Stimulated activated naive CD8-positive, alpha-beta T cell treated with anti-CD3 and anti-CD28 coated beads, Interleukin-15, amount 100 ng/mL, for 72 hours (primary cell): ENCODE results near the gene WIZ.
A peak's percentile ranks its signal among the peaks of the same experiment; 100 is the strongest.

Experiments
- ATAC-seq: fragments of 150-1000 bp; cut with Tn5 transposase; 2 replicates; pipeline ENCODE4 v1.10.0; 2021; ENCODE audit warnings: mild to moderate bottlenecking, moderate library complexity
- DNase-seq, 2 donors: peaks; one replicate each; pipeline ENCODE4 v3.0.0; 2021 to 2022
- H3K27ac Mint-ChIP-seq, 2 donors: one replicate each; pipeline ENCODE4 v1.8.0; 2022; ENCODE audit warnings: mild to moderate bottlenecking in 2 of 2, mixed read lengths in 2 of 2, moderate library complexity in 2 of 2
- H3K27me3 Mint-ChIP-seq: one replicate; pipeline ENCODE4 v1.8.0; 2022; ENCODE audit warnings: mixed read lengths
- H3K4me1 Mint-ChIP-seq: one replicate; pipeline ENCODE4 v1.8.0; 2022; ENCODE audit warnings: mild to moderate bottlenecking, mixed read lengths
- H3K4me3 Mint-ChIP-seq, 2 donors: one replicate each; pipeline ENCODE4 v1.8.0; 2022; ENCODE audit warnings: mild to moderate bottlenecking in 2 of 2, mixed read lengths in 2 of 2, moderate library complexity in 1 of 2
- H3K9me3 Mint-ChIP-seq, 2 donors: one replicate each; pipeline ENCODE4 v1.8.0; 2022; ENCODE audit warnings: mixed read lengths in 2 of 2

Gene WIZ

GRCh38 chr19:15430526-15431120, 19.1 kb downstream of the WIZ start:
- no peak for ATAC-seq
- H3K9me3 Mint-ChIP-seq = no peaks in the 10 kb centered on the region
- H3K4me3 Mint-ChIP-seq = peak overlapping the region; percentile 89 to 94
- DNase-seq = no peak
- H3K27me3 Mint-ChIP-seq = no peaks in the 10 kb centered on the region
- peaks cover 46% of the 10 kb centered on the region for H3K4me1 Mint-ChIP-seq
- no peak overlapping the region for H3K27ac Mint-ChIP-seq

GRCh38 chr19:15429825-15430467, 19.8 kb downstream of the WIZ start:
- Mint-ChIP-seq H3K27ac (no peak overlapping the region), H3K27me3 (no peaks in the 10 kb centered on the region), H3K4me1 (peaks cover 46% of the 10 kb centered on the region), H3K4me3 (peak overlapping the region in 1 of 2 donors; percentile 94), H3K9me3 (no peaks in the 10 kb centered on the region)
- no peak for DNase-seq
- ATAC-seq = no peak

GRCh38 chr19:15428956-15429824, 20.6 kb downstream of the WIZ start:
- H3K4me3 Mint-ChIP-seq = no peak overlapping the region
- DNase-seq (no peak), ATAC-seq (no peak)
- H3K4me1 Mint-ChIP-seq = peaks cover 46% of the 10 kb centered on the region
- no peaks in the 10 kb centered on the region for H3K9me3 Mint-ChIP-seq
- H3K27me3 Mint-ChIP-seq = no peaks in the 10 kb centered on the region
- H3K27ac Mint-ChIP-seq = no peak overlapping the region

- no peak for DNase-seq
- no peak for ATAC-seq
- no peak overlapping the region for H3K4me3 Mint-ChIP-seq
- no peaks in the 10 kb centered on the region for H3K27me3 Mint-ChIP-seq
- H3K4me1 Mint-ChIP-seq = peaks cover 40% of the 10 kb centered on the region
- H3K9me3 Mint-ChIP-seq = peaks cover 0 to 8% of the 10 kb centered on the region in 2 donors
- H3K27ac Mint-ChIP-seq = no peak overlapping the region
Measured at GRCh38 chr19:15427991-15428471, 21.7 kb downstream of the WIZ start.

- H3K27ac Mint-ChIP-seq = peak overlapping the region; percentile 15 to 20
- DNase-seq (no peak), ATAC-seq (no peak)
- peaks cover 0 to 12% of the 10 kb centered on the region in 2 donors for H3K9me3 Mint-ChIP-seq
- H3K4me1 Mint-ChIP-seq = peaks cover 37% of the 10 kb centered on the region
- no peak overlapping the region for H3K4me3 Mint-ChIP-seq
- H3K27me3 Mint-ChIP-seq = no peaks in the 10 kb centered on the region
Measured at GRCh38 chr19:15427350-15427700, 22.4 kb downstream of the WIZ start.

GRCh38 chr19:15426485-15427349, 23.0 kb downstream of the WIZ start:
- Mint-ChIP-seq H3K9me3 (peaks cover 0 to 12% of the 10 kb centered on the region in 2 donors), H3K27ac (peak overlapping the region in 1 of 2 donors; percentile 92), H3K27me3 (no peaks in the 10 kb centered on the region), H3K4me1 (peaks cover 34% of the 10 kb centered on the region), H3K4me3 (no peak overlapping the region)
- ATAC-seq (no peak), DNase-seq (no peak)

GRCh38 chr19:15425321-15425950, 24.3 kb downstream of the WIZ start:
- ATAC-seq = no peak
- no peak for DNase-seq
- H3K9me3 Mint-ChIP-seq = peaks cover 0 to 12% of the 10 kb centered on the region in 2 donors
- H3K27ac Mint-ChIP-seq = no peak overlapping the region
- no peaks in the 10 kb centered on the region for H3K27me3 Mint-ChIP-seq
- peaks cover 21% of the 10 kb centered on the region for H3K4me1 Mint-ChIP-seq
- no peak overlapping the region for H3K4me3 Mint-ChIP-seq

- H3K9me3 Mint-ChIP-seq = peaks cover 0 to 12% of the 10 kb centered on the region in 2 donors
- no peaks in the 10 kb centered on the region for H3K27me3 Mint-ChIP-seq
- no peak overlapping the region for H3K4me3 Mint-ChIP-seq
- DNase-seq = no peak
- peaks cover 23% of the 10 kb centered on the region for H3K4me1 Mint-ChIP-seq
- no peak overlapping the region for H3K27ac Mint-ChIP-seq
- no peak for ATAC-seq
Measured at GRCh38 chr19:15424692-15425272, 25.0 kb downstream of the WIZ start.

GRCh38 chr19:15424121-15424520, 25.6 kb downstream of the WIZ start:
- H3K9me3 Mint-ChIP-seq = peaks cover 0 to 12% of the 10 kb centered on the region in 2 donors
- no peak overlapping the region for H3K4me3 Mint-ChIP-seq
- ATAC-seq = no peak
- DNase-seq = no peak
- H3K4me1 Mint-ChIP-seq = peaks cover 29% of the 10 kb centered on the region
- no peaks in the 10 kb centered on the region for H3K27me3 Mint-ChIP-seq
- no peak overlapping the region for H3K27ac Mint-ChIP-seq

GRCh38 chr19:15423130-15423529, 26.6 kb downstream of the WIZ start:
- Mint-ChIP-seq H3K27me3 (no peaks in the 10 kb centered on the region), H3K4me1 (peaks cover 38% of the 10 kb centered on the region), H3K4me3 (no peak overlapping the region), H3K27ac (no peak overlapping the region), H3K9me3 (peaks cover 0 to 12% of the 10 kb centered on the region in 2 donors)
- DNase-seq (no peak), ATAC-seq (no peak)

- peaks cover 0 to 12% of the 10 kb centered on the region in 2 donors for H3K9me3 Mint-ChIP-seq
- no peak for DNase-seq
- no peak overlapping the region for H3K27ac Mint-ChIP-seq
- ATAC-seq = no peak
- H3K4me1 Mint-ChIP-seq = peaks cover 42% of the 10 kb centered on the region
- H3K27me3 Mint-ChIP-seq = no peaks in the 10 kb centered on the region
- H3K4me3 Mint-ChIP-seq = no peak overlapping the region
Measured at GRCh38 chr19:15422296-15423075, 27.3 kb downstream of the WIZ start.

GRCh38 chr19:15421721-15422260, 28.0 kb downstream of the WIZ start:
- no peaks in the 10 kb centered on the region for H3K27me3 Mint-ChIP-seq
- H3K4me3 Mint-ChIP-seq = no peak overlapping the region
- no peak overlapping the region for H3K27ac Mint-ChIP-seq
- DNase-seq (no peak), ATAC-seq (no peak)
- peaks cover 0 to 12% of the 10 kb centered on the region in 2 donors for H3K9me3 Mint-ChIP-seq
- H3K4me1 Mint-ChIP-seq = peaks cover 42% of the 10 kb centered on the region

GRCh38 chr19:15421136-15421695, 28.5 kb downstream of the WIZ start:
- ATAC-seq = no peak
- peaks cover 0 to 12% of the 10 kb centered on the region in 2 donors for H3K9me3 Mint-ChIP-seq
- DNase-seq = no peak
- H3K27ac Mint-ChIP-seq = no peak overlapping the region
- peaks cover 42% of the 10 kb centered on the region for H3K4me1 Mint-ChIP-seq
- H3K27me3 Mint-ChIP-seq = no peaks in the 10 kb centered on the region
- no peak overlapping the region for H3K4me3 Mint-ChIP-seq
